HTR-8/SVneo (cell line): Measurements from ENCODE around the gene TNFAIP2.

ENCODE experiments used
- DNase-seq: peaks from one replicate; pipeline ENCODE4 v3.0.0; 2011; ENCODE audit warnings: low spot score, mixed read lengths; ENCODE audit not compliant: insufficient read length
- FAIRE-seq: peaks from 2 replicates; lab custom pipeline; 2011; peaks lifted over from hg19 to GRCh38; lab: Jason Lieb, UNC

The TNFAIP2 gene, protein sequence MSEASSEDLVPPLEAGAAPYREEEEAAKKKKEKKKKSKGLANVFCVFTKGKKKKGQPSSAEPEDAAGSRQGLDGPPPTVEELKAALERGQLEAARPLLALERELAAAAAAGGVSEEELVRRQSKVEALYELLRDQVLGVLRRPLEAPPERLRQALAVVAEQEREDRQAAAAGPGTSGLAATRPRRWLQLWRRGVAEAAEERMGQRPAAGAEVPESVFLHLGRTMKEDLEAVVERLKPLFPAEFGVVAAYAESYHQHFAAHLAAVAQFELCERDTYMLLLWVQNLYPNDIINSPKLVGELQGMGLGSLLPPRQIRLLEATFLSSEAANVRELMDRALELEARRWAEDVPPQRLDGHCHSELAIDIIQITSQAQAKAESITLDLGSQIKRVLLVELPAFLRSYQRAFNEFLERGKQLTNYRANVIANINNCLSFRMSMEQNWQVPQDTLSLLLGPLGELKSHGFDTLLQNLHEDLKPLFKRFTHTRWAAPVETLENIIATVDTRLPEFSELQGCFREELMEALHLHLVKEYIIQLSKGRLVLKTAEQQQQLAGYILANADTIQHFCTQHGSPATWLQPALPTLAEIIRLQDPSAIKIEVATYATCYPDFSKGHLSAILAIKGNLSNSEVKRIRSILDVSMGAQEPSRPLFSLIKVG

DNA sequence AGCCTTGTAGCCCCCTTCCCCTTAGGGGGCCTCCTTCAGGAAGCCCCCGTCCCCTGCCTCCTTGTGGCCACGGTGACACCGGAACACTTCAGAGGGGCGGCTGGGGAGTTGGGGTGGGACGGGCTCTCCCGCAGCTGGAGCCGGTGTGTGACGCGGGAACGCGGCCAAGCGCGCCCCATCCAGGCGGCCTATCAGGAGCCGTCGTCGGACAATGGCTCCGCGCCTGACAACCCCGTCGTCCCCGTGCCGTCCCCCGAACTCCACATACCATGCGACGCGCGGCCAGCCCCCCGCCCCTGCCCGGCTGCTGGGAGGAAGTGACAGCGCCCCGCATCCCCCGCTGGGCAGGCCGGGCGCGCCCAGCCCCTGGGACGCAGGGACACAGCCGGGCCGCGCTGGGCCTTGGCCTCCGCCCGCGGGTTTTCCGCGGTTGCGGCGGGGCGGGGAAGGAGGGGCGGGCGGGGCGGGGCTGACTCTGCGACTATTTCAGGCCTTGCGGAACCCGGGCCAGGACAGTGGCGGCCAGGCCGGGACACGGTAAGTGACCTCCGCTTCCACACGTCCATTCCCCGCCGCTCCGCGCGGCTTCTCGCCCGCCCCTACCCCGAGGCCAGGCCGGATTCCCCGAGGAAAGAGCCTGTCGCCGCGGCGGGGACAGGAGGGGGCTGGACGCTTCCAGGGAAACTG lies at the start of gene TNFAIP2:
Gene TNFAIP2, plus strand, starts transcription at position 515 of the 687 bp plus-strand sequence. CDS start 2,997 bp downstream, outside the sequence.
- DNase-seq, result no peak
- FAIRE-seq, result no peak

DNA sequence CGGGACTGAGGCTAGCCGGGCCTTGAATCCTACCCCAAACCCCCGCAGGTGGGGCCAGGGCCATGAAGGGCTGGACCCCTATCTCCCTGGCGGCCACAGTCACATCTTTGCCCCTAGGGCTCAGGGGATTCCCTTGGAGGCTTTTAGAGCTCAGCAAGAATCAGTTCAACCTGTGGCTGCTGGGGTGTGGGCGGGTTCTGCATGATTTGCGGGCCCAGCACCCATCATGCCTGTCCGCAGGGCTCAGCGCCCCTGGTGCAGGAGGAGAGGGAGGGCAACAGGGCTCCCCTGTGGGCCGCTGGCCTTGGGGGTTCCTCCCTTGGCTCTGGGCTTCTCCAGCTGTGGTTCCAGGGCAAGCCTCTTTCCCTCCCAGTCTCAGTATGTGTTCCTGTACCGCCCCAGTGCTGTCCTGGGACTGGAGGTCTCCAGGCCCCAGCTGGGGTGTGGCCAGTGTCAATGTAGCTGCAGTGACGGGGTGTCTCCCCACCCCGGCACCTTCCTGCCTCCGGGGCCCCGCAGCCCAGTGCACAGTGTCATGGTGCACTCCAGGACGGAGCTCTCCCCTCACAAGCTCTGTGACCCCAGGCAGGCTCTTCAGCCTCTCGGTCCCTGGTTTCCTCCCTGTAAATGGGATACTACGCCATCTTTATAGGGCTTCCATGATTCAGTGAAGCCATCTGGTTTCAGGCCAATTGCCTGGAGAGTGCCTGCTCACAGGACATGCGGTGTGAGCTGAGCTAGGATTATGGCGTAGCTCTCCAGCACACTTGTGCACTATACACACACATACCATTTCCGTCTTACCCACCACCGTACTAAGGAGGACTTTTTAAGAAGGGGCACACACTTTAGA lies 49.2 kb upstream of the TNFAIP2 start:
- DNase-seq, result no peak
- FAIRE-seq, result no peak

DNA sequence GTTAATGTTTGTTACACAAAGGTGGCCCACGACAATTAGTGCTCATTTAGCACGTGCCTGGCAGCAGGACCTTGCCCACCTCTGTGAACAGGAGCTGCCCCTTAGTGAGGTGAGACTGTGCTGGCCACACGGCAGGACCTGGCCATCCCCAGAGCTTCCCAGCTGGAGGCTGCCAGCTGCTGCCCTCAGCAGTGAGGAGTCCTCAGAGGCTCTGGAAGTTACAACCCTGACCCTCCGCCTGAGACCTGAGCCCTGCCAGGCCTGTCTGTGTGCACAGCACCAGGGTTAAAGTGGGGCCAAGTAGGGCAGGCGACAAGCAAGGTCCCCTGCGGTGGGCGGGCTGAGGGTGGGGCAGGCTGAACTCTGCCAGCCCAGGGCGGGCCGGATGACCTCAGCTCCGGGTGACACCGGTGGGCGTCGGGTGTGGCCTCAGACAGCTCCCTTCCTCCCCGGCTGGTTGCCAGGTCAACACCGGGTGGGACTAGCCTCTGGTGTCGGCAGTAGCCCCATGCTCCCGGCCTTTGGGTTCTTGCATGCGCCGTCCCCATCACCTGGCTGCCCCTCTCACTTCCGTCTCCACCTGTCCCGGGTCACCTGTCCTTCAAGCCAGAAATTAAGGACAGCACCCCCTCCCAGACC lies 48.4 kb upstream of the TNFAIP2 start:
- FAIRE-seq (peak; percentile 49), DNase-seq (peak; percentile 18)

DNA sequence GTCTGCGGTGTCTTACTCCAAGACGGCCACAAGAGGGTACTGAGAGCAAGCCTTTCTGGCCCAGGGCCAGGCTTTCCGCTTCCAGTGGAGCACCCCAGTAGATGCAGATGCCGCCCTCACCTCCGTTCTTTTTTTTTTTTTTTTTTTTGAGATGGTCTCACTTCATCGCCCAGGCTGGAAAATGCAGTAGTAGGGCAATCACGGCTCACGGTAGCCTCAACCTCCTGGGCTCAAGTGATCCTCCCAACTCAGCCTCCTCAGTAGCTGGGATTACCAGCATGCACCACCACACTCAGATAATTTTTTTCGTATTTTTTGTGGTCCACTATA lies 44.9 kb upstream of the TNFAIP2 start:
- peak; percentile 23 for FAIRE-seq

DNA sequence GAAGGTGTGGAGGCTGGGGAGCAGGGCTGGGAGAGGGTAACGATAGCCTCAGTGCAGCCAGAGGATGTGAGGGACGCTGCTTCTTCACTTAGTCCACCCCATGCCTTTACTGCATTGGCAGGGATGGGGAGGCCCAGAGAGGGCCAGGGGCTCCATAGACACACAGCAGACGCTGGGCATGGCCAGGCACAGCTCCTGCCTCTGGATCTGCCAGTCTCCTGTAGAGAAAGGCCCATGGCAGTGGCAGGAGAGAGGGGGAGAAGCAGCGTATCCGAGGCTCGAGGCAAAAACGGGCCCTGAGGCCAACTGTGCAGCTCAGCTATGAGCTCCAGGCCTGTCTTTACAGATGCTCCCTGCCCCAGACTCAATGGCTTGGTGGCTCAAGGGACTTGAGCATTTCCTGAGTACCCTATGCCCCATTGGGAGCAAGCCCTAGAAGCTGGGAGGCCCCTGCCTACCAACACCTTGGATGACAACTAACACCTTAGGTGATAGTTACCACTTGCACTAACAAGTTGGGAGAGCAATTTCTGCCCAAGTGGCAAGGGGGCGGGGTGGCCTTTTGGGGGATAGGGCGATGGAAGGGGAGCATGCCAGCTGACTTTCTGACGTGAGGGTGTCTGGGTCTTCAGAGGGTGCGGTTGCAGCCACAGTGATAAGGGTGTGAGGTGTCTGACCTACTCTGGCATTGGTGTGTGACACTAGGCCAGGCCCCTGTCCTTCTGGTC lies 44.2 kb upstream of the TNFAIP2 start:
- FAIRE-seq (no peak), DNase-seq (no peak)

More for the DNA sequence above, 44.9 kb upstream of the TNFAIP2 start:
- peak; percentile 83 for DNase-seq

DNA sequence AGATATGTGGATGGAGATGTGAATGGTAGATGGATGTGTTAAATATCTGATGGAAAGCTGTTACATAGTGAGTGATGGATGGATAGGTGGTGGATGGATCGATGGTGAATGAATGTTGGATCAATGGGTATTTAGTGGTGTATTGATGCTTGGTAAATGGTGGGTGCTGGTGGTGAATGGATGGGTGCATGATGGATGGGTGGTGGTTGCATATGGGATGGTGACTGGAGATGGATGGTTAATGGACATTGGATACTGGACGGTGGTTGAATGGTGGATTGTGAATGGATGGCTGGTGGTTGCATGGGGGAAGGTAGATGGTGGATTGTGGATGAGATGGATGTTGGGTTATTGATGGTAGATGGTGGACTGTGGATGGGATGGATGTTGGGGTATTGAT lies 41.3 kb upstream of the TNFAIP2 start:
- DNase-seq (no peak), FAIRE-seq (peak; percentile 40)

DNA sequence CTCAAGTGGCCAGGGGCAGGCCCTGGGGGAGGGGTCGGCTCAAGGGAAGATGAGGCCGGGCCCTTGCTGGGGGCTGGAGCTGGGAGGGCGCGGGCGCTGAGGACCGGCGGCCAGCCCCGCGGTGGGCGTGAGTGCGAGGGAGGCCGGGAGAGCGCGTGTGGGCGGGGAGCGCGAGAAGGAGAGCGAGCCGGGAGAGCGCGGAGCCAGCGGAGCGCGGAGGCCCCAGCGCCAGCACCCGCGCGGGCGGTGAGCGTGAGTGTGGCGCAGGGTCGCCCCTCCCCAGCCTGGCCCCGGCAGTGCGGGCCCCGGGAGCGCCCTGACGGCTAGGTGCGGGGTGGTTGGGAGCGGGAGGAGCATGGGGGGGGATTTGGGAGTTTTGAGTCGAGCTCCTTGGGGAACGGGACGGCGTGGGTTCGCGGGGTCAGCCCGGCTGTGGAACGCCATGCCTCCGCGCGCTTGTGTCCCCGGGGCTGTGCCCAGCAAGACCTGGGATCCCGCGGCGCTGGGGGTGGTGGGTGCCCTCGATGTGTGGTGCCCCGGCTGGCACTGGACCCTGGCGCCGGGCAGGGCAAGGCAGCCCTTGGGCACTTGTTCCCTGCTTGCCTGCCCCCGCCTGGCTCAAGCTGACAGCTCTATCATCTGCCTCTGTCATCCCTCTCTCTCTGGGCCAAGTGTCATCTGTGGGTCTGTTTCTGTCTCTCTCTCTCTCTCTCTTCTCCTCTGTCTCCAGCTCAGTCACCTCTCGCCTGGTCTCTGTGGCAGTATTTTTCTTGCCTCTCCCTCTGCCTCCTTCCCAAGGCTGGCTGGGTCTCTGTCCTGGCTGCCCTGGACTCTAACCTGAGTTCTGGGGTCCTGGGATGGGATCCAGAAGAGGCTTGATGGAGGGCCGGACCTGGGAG lies 39.0 kb upstream of the TNFAIP2 start, which contains the start of gene LBHD2:
Gene LBHD2, plus strand, starts transcription at position 190 of the 899 bp plus-strand sequence. CDS start 1,803 bp downstream, outside the sequence.
- FAIRE-seq, result no peak

DNA sequence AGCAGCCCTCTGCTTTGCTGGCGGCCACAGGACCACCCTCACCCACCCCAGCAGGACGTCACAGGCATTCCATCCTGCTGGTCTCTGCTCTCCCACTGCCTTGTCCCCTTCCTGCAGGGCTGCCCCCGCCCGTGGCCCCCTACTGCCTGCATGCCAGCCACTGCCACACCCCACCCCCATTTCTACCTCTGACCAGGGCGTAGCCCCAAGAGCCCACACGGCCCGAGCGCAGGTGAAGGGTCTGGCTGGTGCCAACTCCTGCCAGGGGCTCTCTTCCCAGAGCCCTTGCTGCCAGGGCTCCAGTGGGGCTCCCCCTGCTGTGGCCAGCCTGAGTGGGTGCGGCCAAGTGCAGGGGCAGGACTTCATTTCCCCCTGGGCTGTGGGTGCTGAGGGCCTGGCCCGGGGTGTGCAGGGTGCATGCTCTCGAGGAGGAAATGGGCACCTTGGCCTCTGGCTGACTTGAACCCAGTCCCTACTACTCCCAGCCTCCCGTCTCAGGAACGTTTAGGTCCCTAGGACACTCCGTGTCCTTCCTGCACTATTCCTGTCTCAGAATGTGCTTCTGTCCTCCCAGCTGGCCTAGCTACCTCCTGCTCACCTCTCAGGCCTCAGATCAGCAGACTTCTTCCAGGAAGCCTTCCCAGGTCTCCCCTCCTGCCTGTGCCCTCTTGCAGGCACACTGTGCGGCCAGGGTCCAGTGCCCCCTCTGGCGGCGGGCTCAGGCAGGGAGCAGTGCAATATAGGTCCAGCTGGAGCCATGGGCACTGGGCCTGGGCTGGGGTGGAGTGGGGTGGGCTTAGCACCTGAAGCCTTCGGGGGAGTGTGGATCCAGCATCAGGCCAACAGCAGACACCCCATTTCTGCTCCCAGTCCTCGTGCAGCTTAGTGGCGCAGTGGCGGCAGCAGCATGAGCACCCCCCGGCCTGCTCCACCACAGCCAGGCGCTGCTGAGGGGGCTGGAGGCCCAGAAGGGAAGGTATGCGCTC lies 37.9 kb upstream of the TNFAIP2 start:
- no peak for DNase-seq
- FAIRE-seq, result no peak

More for the DNA sequence above, 39.0 kb upstream of the TNFAIP2 start, which contains the start of gene LBHD2:
- DNase-seq, result no peak

DNA sequence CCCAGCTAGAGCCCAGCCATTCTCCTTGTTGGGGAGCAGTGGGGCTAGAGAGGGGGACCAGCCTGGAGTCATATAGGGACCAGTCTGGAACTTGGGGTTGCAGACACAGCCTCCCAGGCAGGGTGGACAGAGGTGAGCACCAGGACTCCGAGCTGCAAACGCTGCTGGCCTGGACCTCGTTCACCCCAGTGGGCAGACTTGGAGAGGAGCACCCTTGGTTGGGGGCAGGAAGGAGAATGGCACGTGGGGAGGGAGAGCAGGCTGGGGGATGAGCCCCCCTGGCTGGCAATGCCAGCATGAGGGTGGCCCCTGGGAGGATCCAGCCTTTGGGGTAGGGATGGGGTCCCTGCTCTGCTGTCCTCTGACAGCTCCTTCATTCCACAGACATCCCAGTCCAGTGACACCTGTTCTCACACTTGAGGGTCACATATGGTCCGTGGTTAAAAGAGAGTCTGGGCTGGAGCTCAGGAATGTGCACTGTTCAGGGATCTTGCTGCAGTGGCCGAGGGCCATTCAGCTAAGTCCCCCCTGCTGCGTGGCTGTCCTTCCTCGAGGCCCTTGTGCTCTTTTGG lies 36.4 kb upstream of the TNFAIP2 start:
- DNase-seq (no peak), FAIRE-seq (no peak)

DNA sequence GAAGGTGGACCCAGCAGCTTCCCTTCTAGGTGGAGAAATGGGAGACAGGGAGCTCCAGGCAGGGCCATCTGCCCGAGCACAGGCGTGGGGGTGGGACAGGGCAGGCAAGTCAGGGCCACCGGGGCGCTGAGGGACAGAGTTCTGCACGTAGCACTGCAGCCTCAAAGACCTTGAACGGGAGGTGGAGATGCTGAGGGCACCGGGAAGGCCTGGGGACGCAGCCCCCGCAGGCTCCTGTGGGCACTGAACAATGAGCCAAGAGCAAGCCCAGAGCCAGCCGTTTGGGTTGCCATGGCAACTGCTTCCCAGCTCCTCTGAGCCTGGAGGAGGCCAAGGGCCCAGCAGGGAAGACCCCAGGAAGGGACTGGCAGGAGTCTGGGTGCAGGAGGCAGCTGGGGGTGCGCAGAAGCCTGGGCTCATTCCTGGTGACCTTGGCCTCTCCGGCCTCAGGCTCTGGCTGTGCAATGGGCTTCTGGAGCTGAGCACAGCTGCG lies 35.9 kb upstream of the TNFAIP2 start:
- DNase-seq, result no peak

DNA sequence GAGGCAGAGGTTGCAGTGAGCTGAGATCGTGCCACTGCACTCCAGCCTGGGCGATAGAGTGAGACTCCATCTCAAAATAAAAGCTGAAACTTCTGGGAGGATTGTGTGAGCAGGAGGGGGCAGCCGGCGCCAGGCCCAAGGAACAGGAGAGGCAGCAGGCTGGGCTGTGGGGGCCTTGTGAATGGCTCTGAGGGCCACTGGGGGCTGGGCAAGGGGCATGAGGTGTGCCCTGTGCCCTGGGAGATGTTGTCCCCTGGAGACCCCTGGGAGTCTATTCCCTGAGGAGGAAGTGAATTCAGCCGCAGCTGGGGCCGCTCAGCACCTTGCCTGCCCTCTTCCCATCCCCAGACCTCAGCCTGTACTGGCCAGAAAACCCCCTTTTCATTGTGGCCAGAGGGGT lies 34.3 kb upstream of the TNFAIP2 start:
- DNase-seq, result no peak
- FAIRE-seq, result no peak

More for the DNA sequence above, 35.9 kb upstream of the TNFAIP2 start:
- FAIRE-seq, result no peak

DNA sequence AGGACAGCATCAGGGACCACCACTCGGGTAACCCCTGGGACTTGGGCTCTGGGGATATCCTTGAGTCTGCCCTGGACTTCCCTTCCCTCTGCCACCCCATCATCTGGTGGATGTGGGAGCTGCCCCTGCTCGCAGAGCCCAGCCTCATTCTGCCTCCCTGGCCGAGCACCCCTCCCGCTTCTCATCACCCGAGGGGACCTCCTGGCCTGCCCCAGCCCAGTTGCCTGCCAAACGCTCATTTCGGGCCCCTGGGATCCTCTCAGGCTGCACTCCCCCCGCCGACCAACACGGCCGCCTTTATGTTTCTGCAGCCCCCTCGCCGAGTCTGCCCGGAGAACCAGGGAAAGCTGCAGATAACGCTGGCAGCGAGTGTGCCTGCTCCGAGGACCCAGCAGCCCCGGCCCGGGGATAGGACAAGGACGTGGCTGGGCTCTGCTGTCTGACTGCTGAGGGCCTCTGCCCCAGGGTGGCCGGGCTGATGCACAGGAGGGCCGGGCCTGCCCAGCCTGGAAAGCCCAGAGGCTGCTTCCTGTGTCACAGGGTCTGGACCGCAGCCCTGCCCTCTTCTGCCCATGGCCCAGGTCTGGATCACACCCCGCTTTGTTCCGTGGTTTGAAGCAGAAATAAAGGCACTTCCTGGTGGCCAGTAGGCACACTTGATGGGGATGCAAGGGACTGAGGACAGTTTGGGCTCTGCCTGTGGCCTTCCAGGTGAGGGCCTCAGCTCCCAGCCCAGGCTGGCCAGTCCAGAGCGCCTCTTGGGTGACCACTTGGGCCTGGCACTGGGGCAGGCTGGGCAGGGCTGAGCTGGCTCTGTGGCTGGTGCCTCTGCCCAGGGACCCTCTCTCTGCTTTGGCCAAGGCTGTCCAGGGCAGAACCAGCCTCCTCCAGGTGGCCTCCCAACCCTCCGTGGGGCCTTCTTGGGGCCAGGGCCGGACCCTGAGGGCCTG lies 33.6 kb upstream of the TNFAIP2 start:
- DNase-seq (no peak), FAIRE-seq (no peak)

DNA sequence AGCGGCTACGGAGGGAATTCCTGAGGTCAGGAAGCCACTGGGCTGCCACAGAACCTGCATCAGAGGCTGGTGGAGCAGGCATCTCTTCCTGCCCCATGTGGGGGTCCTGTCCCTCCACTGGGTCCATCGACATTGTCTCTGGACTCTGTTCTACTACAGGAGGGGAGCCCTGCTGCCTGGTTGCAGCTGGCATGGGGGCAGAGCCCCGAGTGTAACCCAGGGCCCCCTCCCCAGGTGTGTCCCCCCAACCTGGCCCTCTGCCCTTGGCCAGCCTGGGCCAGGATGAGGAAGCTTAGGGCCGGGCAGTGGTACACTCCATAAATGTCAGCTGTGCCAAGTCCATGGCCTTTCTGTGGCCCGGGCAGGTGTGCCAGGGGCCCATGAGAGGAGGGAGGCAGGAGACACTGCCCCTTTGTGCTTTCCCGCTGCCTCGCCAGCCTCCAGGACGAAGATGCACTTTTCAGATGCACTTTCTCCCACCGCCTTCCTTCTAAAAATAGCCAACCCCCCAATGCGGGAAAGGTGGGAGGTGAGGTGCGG lies 32.7 kb upstream of the TNFAIP2 start:
- no peak for DNase-seq
- no peak for FAIRE-seq

DNA sequence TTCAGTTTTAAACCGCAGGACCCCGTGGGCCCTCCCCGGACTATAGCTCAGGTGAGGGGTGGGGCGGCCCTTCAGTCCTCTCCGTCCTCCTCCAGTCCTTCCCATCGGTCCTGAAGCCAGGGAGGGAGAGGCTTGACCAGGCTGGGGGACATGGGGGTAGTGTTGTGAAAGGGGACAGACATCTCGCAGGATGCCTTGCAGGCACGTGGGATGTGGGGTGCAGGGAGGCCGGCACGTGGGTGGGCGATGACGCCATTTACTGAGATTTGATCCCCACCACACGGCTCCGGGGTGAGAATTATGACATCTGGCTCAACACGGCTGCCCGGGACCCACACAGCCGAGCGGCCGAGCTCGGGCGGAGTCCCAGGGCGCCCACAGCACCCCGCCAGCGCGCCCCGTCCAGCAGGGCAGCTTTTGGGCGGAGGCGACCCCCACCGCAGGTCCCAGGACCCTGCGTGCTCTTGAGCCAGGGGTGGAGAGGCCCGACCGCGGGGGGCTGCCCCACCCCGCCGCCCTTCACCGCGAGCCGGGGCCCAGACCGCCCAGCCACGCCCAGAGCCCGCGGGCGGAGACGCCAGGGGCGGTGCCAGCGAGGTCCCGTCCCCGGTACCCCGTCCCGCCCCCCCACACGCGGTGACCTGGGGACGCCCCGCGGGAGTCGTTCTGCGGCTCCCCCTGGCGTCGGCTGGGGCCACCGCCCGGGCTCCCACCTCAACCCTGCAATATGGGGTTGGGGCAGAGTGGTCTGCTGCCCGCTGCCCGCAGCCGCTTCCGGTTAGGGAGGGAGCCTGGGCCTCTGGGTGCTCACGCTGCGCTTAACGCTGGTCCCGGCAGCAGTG lies 32.0 kb upstream of the TNFAIP2 start:
- DNase-seq (no peak), FAIRE-seq (no peak)
